ENCODE measurements around the gene TNFAIP1.
"Not testable (repeated sequence)": the region's sequence is repeated elsewhere in the genome, so short reads cannot be mapped to it uniquely, and the experiment has no call there.

Gene TNFAIP1

DNA sequence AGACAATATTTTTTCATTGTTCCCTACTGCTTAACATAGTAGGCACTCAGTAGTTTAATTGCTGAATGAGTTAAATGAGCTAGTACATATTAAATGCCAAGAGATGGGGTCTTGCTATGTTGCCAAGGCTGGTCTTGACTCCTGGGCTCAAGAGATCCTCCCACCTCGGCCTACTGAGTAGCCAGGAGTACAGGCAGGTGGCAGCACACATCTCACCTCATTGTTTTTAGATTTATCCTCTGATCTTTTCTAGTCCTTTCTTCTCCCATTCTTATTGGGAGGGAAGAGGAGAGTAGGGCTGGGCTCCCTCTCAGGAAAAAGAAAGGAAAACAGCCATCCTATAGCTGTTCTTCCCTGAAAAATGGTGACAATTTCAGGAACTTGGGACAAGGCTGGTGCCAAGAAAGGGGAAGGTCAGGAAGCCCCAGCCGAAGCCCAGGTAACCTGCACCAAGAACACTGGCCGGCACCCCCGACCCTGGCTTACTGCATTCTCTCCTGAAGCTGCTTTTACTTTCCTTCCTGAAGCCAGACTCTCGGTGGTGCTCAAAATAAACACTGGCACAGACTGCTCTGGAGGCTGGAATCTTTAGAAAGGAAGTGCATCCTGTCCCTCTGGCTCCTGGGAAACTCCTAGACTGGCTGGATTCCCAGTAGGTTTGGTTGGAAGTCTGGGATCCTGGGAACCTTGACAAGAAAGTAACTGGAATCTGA is 2.7 kb downstream of the TNFAIP1 start:
- no peak for DNase-seq (ENCODE audit: low read depth)
- no peaks in the 10 kb centered on the region for H3K9me3 ChIP-seq (ENCODE audit: control insufficient read depth, low read length)
- no peak overlapping the region for H3K9ac ChIP-seq (ENCODE audit: low read length)
- H3K27me3 ChIP-seq (replicated peaks; ENCODE audit: control insufficient read depth, insufficient read depth, low read length), result no peaks in the 10 kb centered on the region
- peaks cover 34% of the 10 kb centered on the region for H3K36me3 ChIP-seq (ENCODE audit: control insufficient read depth, insufficient read depth, low read length, severe bottlenecking)
- H3K4me1 ChIP-seq (ENCODE audit: control insufficient read depth, insufficient read depth, low read length), result peaks cover 28% of the 10 kb centered on the region
- no peak overlapping the region for H3K4me3 ChIP-seq (ENCODE audit: low read length)

DNA sequence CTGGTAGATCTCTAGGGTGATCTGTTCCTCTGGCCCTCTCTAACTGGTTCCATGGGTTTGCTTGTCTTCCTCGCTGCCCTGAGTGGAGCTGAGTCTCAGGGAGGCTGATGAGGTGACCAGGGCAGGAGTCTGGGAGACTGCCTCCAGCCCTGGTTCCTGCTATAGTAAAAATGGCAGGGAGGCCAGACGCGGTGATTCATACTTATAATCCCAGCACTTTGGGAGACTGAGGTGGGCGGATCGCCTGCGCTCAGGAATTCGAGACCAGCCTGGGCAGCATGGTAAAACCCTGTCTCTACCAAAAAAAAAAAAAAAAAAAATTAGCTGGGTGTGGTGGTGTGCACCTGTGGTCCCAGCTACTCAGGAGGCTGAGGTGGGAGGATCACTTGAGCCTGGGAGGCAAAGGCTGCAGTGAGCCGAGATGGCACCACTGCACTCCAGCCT is 3.2 kb downstream of the TNFAIP1 start:
- Histone ChIP-seq H3K36me3 (ENCODE audit: control insufficient read depth, insufficient read depth, low read length, severe bottlenecking) (peaks cover 37% of the 10 kb centered on the region), H3K4me1 (ENCODE audit: control insufficient read depth, insufficient read depth, low read length) (peaks cover 25% of the 10 kb centered on the region)
- not testable (repeated sequence) for H3K4me3 ChIP-seq (ENCODE audit: low read length); H3K9me3 ChIP-seq (ENCODE audit: control insufficient read depth, low read length); DNase-seq (ENCODE audit: low read depth); H3K9ac ChIP-seq (ENCODE audit: low read length); H3K27me3 ChIP-seq (replicated peaks; ENCODE audit: control insufficient read depth, insufficient read depth, low read length)

DNA sequence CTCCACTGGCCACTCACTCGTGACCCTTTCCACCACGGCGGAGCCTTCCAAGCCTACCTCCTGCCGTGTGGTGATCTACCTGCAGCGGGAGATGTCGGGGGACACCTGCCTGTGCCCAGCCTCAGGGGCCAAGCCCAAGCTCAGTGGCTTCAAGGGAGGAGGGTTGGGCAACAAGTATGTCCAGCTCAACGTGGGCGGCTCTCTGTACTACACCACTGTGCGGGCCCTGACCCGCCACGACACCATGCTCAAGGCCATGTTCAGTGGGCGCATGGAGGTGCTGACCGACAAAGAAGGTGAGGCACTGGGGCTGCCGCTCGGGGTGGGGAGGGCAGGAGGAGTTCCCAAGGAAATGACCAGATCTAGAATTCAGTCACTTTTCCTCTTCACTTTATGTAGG is 3.9 kb downstream of the TNFAIP1 start:
- Histone ChIP-seq H3K4me3 (ENCODE audit: low read length) (no peak overlapping the region), H3K4me1 (ENCODE audit: control insufficient read depth, insufficient read depth, low read length) (peaks cover 18% of the 10 kb centered on the region), H3K9ac (ENCODE audit: low read length) (no peak overlapping the region), H3K27me3 (replicated peaks; ENCODE audit: control insufficient read depth, insufficient read depth, low read length) (no peaks in the 10 kb centered on the region), H3K36me3 (ENCODE audit: control insufficient read depth, insufficient read depth, low read length, severe bottlenecking) (peaks cover 44% of the 10 kb centered on the region), H3K9me3 (ENCODE audit: control insufficient read depth, low read length) (no peaks in the 10 kb centered on the region)
- DNase-seq (ENCODE audit: low read depth), result no peak

DNA sequence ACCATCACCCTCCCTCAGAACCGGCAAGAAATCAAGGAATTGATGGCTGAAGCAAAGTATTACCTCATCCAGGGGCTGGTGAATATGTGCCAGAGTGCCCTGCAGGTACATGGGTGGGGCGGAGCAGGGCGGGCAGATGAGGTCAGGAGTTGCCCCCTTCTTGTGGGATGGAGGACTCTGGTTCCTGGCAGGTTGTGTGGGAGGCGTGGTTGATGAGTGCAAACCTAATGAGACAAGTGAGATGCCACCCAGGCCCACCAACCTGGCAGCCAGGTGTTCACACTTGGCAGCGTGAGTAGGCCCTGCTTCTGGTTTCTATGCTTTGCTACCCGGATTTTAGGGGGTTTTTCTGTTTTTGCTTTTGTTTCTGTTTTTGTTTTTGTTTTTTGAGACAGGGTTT is 4.8 kb downstream of the TNFAIP1 start:
- Histone ChIP-seq H3K36me3 (ENCODE audit: control insufficient read depth, insufficient read depth, low read length, severe bottlenecking) (peaks cover 53% of the 10 kb centered on the region), H3K27me3 (replicated peaks; ENCODE audit: control insufficient read depth, insufficient read depth, low read length) (no peaks in the 10 kb centered on the region)
- no peak for DNase-seq (ENCODE audit: low read depth)

DNA sequence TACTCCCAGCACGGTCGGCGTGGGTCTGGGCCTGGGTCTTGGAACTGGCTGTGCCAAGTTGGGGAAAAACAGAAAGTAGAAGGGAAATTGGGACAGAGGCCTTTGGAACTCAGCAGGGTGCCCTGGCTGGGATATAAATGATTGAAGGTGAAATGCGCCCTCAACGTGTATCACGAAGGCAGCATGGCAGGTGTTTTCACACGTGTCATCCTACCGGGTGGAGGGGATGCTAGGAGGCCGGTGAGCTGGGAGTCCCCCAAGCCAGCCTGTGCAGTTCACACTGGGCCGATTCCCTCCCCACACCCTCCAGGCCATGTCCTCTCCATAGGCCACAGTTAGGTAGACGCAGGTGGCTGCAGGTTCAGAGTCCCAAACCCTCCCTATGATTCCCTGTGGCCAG is 6.0 kb downstream of the TNFAIP1 start:
- H3K4me1 ChIP-seq (ENCODE audit: control insufficient read depth, insufficient read depth, low read length), result peaks cover 14% of the 10 kb centered on the region

More for the DNA sequence above, 4.8 kb downstream of the TNFAIP1 start:
- H3K9ac ChIP-seq (ENCODE audit: low read length), result no peak overlapping the region
- H3K4me3 ChIP-seq (ENCODE audit: low read length), result no peak overlapping the region
- peaks cover 14% of the 10 kb centered on the region for H3K4me1 ChIP-seq (ENCODE audit: control insufficient read depth, insufficient read depth, low read length)
- no peaks in the 10 kb centered on the region for H3K9me3 ChIP-seq (ENCODE audit: control insufficient read depth, low read length)

DNA sequence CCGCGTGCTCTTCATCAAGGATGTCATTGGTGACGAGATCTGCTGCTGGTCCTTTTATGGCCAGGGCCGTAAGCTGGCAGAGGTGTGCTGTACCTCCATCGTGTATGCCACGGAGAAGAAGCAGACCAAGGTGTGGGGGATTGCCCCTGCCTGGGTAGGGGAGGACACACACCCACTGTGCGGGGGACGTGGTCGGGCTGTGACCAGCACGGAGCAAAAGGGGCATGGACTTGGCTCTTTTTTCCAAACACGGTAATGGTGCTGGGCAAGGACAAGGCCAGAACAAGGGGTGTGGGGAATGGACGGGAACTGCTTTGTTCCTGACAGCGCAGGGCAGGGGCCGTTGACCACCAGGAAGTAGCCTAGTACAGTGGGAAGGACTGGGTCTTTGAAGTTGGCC is 6.8 kb downstream of the TNFAIP1 start:
- peaks cover 16% of the 10 kb centered on the region for H3K4me1 ChIP-seq (ENCODE audit: control insufficient read depth, insufficient read depth, low read length)
- H3K27me3 ChIP-seq (replicated peaks; ENCODE audit: control insufficient read depth, insufficient read depth, low read length), result no peaks in the 10 kb centered on the region
- H3K9me3 ChIP-seq (ENCODE audit: control insufficient read depth, low read length), result no peaks in the 10 kb centered on the region
- no peak overlapping the region for H3K9ac ChIP-seq (ENCODE audit: low read length)
- no peak for DNase-seq (ENCODE audit: low read depth)
- peaks cover 72% of the 10 kb centered on the region for H3K36me3 ChIP-seq (ENCODE audit: control insufficient read depth, insufficient read depth, low read length, severe bottlenecking)
- no peak overlapping the region for H3K4me3 ChIP-seq (ENCODE audit: low read length)

More for the DNA sequence above, 6.0 kb downstream of the TNFAIP1 start:
- no peaks in the 10 kb centered on the region for H3K9me3 ChIP-seq (ENCODE audit: control insufficient read depth, low read length)
- peaks cover 65% of the 10 kb centered on the region for H3K36me3 ChIP-seq (ENCODE audit: control insufficient read depth, insufficient read depth, low read length, severe bottlenecking)
- no peak overlapping the region for H3K4me3 ChIP-seq (ENCODE audit: low read length)
- no peaks in the 10 kb centered on the region for H3K27me3 ChIP-seq (replicated peaks; ENCODE audit: control insufficient read depth, insufficient read depth, low read length)
- DNase-seq (ENCODE audit: low read depth), result no peak
- no peak overlapping the region for H3K9ac ChIP-seq (ENCODE audit: low read length)

DNA sequence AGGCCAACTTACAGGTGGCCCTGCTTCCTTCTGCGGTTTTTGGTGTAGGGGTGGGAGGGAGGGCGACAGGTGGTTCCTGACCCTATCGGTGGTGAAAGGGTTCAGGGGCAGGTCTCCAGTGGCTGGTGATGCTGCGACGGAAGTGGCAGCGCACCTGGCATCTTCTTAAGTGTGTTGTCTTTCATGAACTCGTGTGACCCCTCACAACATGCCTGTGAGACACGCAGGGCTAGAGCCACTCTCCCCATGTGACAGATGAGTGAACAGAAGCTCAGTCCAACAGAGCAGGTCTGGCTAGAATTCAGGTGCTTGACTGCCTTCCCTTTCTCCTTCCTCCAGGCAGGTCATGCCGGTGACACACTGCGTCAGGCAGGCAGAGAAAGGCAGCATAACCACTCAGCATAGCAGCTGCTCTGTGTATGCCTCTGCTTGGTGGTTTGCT is 8.0 kb downstream of the TNFAIP1 start:
- Histone ChIP-seq H3K4me1 (ENCODE audit: control insufficient read depth, insufficient read depth, low read length) (peaks cover 17% of the 10 kb centered on the region), H3K4me3 (ENCODE audit: low read length) (no peak overlapping the region), H3K27me3 (replicated peaks; ENCODE audit: control insufficient read depth, insufficient read depth, low read length) (no peaks in the 10 kb centered on the region), H3K9ac (ENCODE audit: low read length) (no peak overlapping the region), H3K9me3 (ENCODE audit: control insufficient read depth, low read length) (no peaks in the 10 kb centered on the region), H3K36me3 (ENCODE audit: control insufficient read depth, insufficient read depth, low read length, severe bottlenecking) (peaks cover 84% of the 10 kb centered on the region)
- DNase-seq (ENCODE audit: low read depth), result no peak

DNA sequence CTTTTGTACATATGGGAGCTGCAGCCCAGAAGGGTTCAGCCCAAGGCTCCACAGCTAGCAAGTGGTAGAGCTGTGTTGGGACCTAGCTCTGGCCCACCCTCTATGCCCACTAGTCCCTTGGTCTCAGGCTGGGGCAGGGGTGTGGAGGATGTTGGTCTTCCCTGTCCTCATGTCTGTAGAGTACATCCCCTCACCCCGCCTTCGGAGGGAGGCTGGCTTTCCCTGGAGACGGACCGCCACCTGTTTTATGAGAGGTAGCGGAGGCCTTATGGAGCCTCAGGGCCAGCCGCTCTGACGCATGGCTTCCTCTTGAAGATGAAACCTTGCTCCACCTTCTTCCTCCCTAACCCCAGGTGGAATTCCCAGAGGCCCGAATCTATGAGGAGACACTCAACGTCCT is 8.4 kb downstream of the TNFAIP1 start:
- Histone ChIP-seq H3K36me3 (ENCODE audit: control insufficient read depth, insufficient read depth, low read length, severe bottlenecking) (peaks cover 89% of the 10 kb centered on the region), H3K4me1 (ENCODE audit: control insufficient read depth, insufficient read depth, low read length) (peaks cover 17% of the 10 kb centered on the region), H3K9me3 (ENCODE audit: control insufficient read depth, low read length) (no peaks in the 10 kb centered on the region), H3K4me3 (ENCODE audit: low read length) (no peak overlapping the region), H3K27me3 (replicated peaks; ENCODE audit: control insufficient read depth, insufficient read depth, low read length) (no peaks in the 10 kb centered on the region), H3K9ac (ENCODE audit: low read length) (no peak overlapping the region)
- no peak for DNase-seq (ENCODE audit: low read depth)

DNA sequence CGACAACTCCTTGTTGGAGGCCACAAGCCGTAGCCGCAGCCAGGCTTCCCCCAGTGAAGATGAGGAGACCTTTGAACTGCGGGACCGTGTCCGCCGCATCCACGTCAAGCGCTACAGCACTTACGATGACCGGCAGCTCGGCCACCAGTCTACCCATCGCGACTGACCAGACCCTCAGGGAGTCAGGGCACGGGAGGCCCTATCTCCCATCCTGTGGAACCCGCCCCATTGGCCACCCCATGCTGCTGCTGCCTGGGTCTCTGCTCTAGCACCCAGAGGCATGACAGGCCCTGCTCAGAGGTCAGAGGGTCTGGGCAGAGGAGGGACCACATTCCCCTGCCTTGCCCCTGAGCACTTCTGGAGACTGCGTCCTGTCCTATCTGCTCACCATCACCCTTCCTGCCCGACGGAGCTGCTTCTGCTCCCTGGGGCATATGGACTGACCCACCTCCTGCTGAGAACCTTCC is 8.9 kb downstream of the TNFAIP1 start:
- Histone ChIP-seq H3K9ac (ENCODE audit: low read length) (no peak overlapping the region), H3K4me3 (ENCODE audit: low read length) (no peak overlapping the region), H3K36me3 (ENCODE audit: control insufficient read depth, insufficient read depth, low read length, severe bottlenecking) (peaks cover 94% of the 10 kb centered on the region), H3K9me3 (ENCODE audit: control insufficient read depth, low read length) (no peaks in the 10 kb centered on the region), H3K4me1 (ENCODE audit: control insufficient read depth, insufficient read depth, low read length) (peaks cover 17% of the 10 kb centered on the region), H3K27me3 (replicated peaks; ENCODE audit: control insufficient read depth, insufficient read depth, low read length) (no peaks in the 10 kb centered on the region)
- no peak for DNase-seq (ENCODE audit: low read depth)

DNA sequence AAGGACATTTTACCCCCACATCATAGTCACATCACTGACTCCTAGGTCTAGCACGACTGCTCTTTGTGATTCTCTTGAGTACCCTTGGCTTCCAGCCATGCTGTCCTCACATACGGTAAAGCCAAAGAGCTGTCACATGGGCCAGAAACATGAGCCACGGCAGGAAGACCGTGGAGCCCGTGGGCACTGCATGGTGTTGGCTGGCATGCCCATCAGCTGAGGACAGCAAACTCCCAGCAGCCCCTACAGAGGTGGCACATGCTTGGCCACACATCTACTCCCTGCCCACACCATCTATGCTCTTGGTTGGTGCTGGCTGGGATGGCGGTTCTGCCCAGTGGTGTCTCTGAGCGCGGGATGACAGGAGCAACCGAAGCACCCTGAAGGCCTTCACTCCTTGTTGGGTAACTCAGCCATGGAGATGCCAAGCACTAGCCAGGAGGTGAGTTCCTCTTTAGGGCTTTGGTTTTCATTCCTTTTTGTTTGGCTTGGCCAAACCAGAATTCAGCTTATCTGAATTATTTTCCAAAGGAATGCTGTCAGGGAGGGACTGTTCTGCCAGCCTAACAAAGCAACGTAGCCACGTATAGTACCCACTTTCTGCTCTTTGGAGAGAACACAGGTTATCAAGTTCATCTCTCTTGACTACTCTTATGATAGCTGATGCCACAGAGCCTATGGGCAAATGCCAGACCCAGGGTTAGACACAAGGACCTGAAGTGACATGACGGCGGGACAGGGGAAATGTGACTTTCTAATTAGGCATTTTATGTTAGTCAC is 10.0 kb downstream of the TNFAIP1 start:
- H3K4me1 ChIP-seq (ENCODE audit: control insufficient read depth, insufficient read depth, low read length), result peaks cover 17% of the 10 kb centered on the region
- H3K36me3 ChIP-seq (ENCODE audit: control insufficient read depth, insufficient read depth, low read length, severe bottlenecking), result peaks cover 97% of the 10 kb centered on the region
- H3K27me3 ChIP-seq (replicated peaks; ENCODE audit: control insufficient read depth, insufficient read depth, low read length), result no peaks in the 10 kb centered on the region
- H3K9me3 ChIP-seq (ENCODE audit: control insufficient read depth, low read length), result no peaks in the 10 kb centered on the region
- no peak overlapping the region for H3K9ac ChIP-seq (ENCODE audit: low read length)
- H3K4me3 ChIP-seq (ENCODE audit: low read length), result no peak overlapping the region
- DNase-seq (ENCODE audit: low read depth), result no peak

DNA sequence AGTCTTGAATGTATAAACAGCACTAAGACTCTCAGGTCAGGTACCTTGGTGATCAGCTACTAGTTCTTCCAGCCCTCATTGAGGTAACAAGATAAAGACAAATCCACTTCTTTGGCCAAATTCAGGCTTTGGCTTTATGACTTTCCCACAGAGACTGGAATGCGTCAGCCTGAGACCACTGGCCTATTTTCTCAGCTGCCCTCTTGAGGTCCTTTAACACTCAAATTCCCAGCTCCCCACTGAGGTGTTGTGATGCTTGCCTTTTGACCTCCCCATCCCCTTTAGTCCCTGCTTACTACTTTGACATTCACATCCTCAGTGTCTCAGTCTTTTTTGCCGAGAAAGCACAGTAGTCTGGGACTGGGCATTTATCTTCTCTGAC is 10.6 kb downstream of the TNFAIP1 start:
- Histone ChIP-seq H3K4me3 (ENCODE audit: low read length) (no peak overlapping the region), H3K9me3 (ENCODE audit: control insufficient read depth, low read length) (no peaks in the 10 kb centered on the region), H3K27me3 (replicated peaks; ENCODE audit: control insufficient read depth, insufficient read depth, low read length) (no peaks in the 10 kb centered on the region), H3K36me3 (ENCODE audit: control insufficient read depth, insufficient read depth, low read length, severe bottlenecking) (peaks cover 98% of the 10 kb centered on the region), H3K9ac (ENCODE audit: low read length) (no peak overlapping the region), H3K4me1 (ENCODE audit: control insufficient read depth, insufficient read depth, low read length) (peaks cover 17% of the 10 kb centered on the region)
- no peak for DNase-seq (ENCODE audit: low read depth)
